OCI-LY7 (cell line): ENCODE measurements around the gene FADD. TPM values are rescaled to one million over a fixed set of nuclear protein-coding genes. Genes with fewer than 3 reads are reported as not detected.

ENCODE experiments used
- BruUV-seq: library from RNA; stranded (reverse); fragments of 400-500 nt; replicated peaks from 2 replicates; lab custom pipeline; 2021; lab: Mats Ljungman, UMichigan
- CTCF ChIA-PET: fragments of 300-600 bp; sonication (Branson Sonifier 250); formaldehyde crosslinking; loops from one replicate; lab custom pipeline; 2022; ENCODE audit warnings: antibody characterized with exemption; ENCODE audit not compliant: unreplicated experiment; lab: Charles Lee
- POLR2A ChIA-PET: fragments of 300-600 bp; sonication (Branson Sonifier 250); formaldehyde crosslinking; loops from one replicate; lab custom pipeline; 2022; ENCODE audit warnings: antibody characterized with exemption; lab: Charles Lee
- DNase-seq: peaks from one replicate; pipeline ENCODE4 v3.0.0-alpha.2; 2015; ENCODE audit warnings: low spot score
- H2AFZ ChIP-seq: fragments of 200-600 bp; sonication (generic), shearing (Covaris generic); 2 replicates; pipeline ENCODE4 v1.6.1; 2014; ENCODE audit warnings: mild to moderate bottlenecking, antibody characterized with exemption, low read length, moderate library complexity
- H3K27ac ChIP-seq: fragments of 200-600 bp; sonication (generic); 2 replicates; pipeline ENCODE4 v1.5.1; 2014; ENCODE audit warnings: mixed run types, low read depth, mild to moderate bottlenecking, moderate library complexity, low read length, inconsistent platforms; ENCODE audit not compliant: poor library complexity, severe bottlenecking
- H3K36me3 ChIP-seq: fragments of 200-600 bp; sonication (generic); 2 replicates; pipeline ENCODE4 v1.6.1; 2014; ENCODE audit warnings: mild to moderate bottlenecking, antibody characterized with exemption, low read length, moderate library complexity, mixed read lengths; ENCODE audit not compliant: insufficient read depth
- H3K4me1 ChIP-seq: fragments of 200-600 bp; sonication (generic); 2 replicates; pipeline ENCODE4 v1.5.1; 2014; ENCODE audit warnings: mild to moderate bottlenecking, low read length; ENCODE audit not compliant: insufficient read depth, poor library complexity, severe bottlenecking
- H3K4me2 ChIP-seq: fragments of 200-600 bp; sonication (generic); 2 replicates; pipeline ENCODE4 v1.6.1; 2014; ENCODE audit warnings: mild to moderate bottlenecking, low read length
- H3K4me3 ChIP-seq: fragments of 200-600 bp; sonication (generic); 2 replicates; pipeline ENCODE4 v1.5.1; 2014; ENCODE audit warnings: mild to moderate bottlenecking, low read depth, low read length; ENCODE audit not compliant: poor library complexity, severe bottlenecking
- H3K79me2 ChIP-seq: fragments of 200-600 bp; sonication (generic); 2 replicates; pipeline ENCODE4 v1.6.1; 2016; ENCODE audit warnings: low read depth, mild to moderate bottlenecking, low read length, moderate library complexity, mixed read lengths; ENCODE audit not compliant: insufficient read depth
- H3K9me2 ChIP-seq: fragments of 200-600 bp; sonication (generic); 2 replicates; pipeline ENCODE4 v1.6.1; 2016; ENCODE audit warnings: mild to moderate bottlenecking, low read length, mixed read lengths; ENCODE audit not compliant: insufficient read depth
- H3K9me3 ChIP-seq: fragments of 200-600 bp; sonication (generic); 2 replicates; pipeline ENCODE4 v1.6.1; 2014; ENCODE audit warnings: mild to moderate bottlenecking, mixed run types, low read length, mixed read lengths
- H4K20me1 ChIP-seq: fragments of 200-600 bp; sonication (generic); 2 replicates; pipeline ENCODE4 v1.6.1; 2014; ENCODE audit warnings: mild to moderate bottlenecking, antibody characterized with exemption, low read length, moderate library complexity, mixed read lengths; ENCODE audit not compliant: insufficient read depth
- CTCF ChIP-seq: fragments of 200-600 bp; sonication (generic); conservative IDR thresholded peaks from 2 replicates; pipeline ENCODE4 v1.5.1; 2014; ENCODE audit warnings: mild to moderate bottlenecking, antibody characterized with exemption, low read length, moderate library complexity, mixed read lengths
- EZH2phosphoT487 ChIP-seq: fragments of 200-600 bp; sonication (generic); IDR thresholded peaks from 2 replicates; pipeline ENCODE4 v1.6.1; 2018; ENCODE audit warnings: low read depth, borderline replicate concordance, mild to moderate bottlenecking, mixed run types, antibody characterized with exemption, low read length, moderate library complexity, mixed read lengths
- intact Hi-C: fragments of 100-400 bp; cut with micrococcal nuclease; formaldehyde crosslinking; loops from one replicate; pipeline ENCODE4 v1.10.0; 2022; ENCODE audit not compliant: unreplicated experiment
- total RNA-seq, 2 experiments: library from RNA; depleted of rRNA in 1 of 2; stranded (reverse); fragments of >200 nt in 1 of 2; shearing (Covaris generic) in 1 of 2; gene quantifications; 2 replicates each; pipeline ENCODE4 v1.2.3, GENCODE V29; 2014 to 2022

The FADD gene
- total RNA-seq, 2 experiments from 2014 or later, result 32.9 to 34.1 TPM

GRCh38 chr11:70204466-70204799, 1.3 kb downstream of the FADD start:
- Histone ChIP-seq H3K9me3 (no peaks in the 10 kb centered on the region), H3K4me2 (peak overlapping the region; percentile 99), H3K4me1 (peaks cover 22% of the 10 kb centered on the region), H3K27ac (peak overlapping the region; percentile 64), H3K9me2 (no peaks in the 10 kb centered on the region), H3K79me2 (peaks cover 48% of the 10 kb centered on the region), H3K36me3 (peaks cover 54% of the 10 kb centered on the region), H4K20me1 (peaks cover 21% of the 10 kb centered on the region), H3K4me3 (peak overlapping the region; percentile 93), H2AFZ (no peak overlapping the region)
- DNase-seq, result no peak
- intact Hi-C loops, result no loop called here
- no TSS peak for BruUV-seq
- POLR2A ChIA-PET, result no interaction called here
- CTCF ChIA-PET, result no interaction called here
- TF ChIP-seq CTCF, result no peak
- no peak for TF ChIP-seq EZH2phosphoT487

GRCh38 chr11:70205049-70205725, 2.1 kb downstream of the FADD start:
- Histone ChIP-seq H3K9me3 (no peaks in the 10 kb centered on the region), H3K79me2 (peaks cover 48% of the 10 kb centered on the region), H2AFZ (no peak overlapping the region), H3K27ac (no peak overlapping the region), H3K36me3 (peaks cover 57% of the 10 kb centered on the region), H3K4me1 (peaks cover 22% of the 10 kb centered on the region), H4K20me1 (peaks cover 21% of the 10 kb centered on the region), H3K4me3 (peak overlapping the region; percentile 93), H3K4me2 (peak overlapping the region; percentile 99; the same call in 1 of the 2 replicates), H3K9me2 (no peaks in the 10 kb centered on the region)
- intact Hi-C loops, result no loop called here
- POLR2A ChIA-PET, result no interaction called here
- TF ChIP-seq CTCF (no peak), EZH2phosphoT487 (no peak)
- no TSS peak for BruUV-seq
- no peak for DNase-seq
- CTCF ChIA-PET, result no interaction called here

GRCh38 chr11:70205766-70206165, 2.7 kb downstream of the FADD start:
- H4K20me1 ChIP-seq, result peaks cover 21% of the 10 kb centered on the region
- no peaks in the 10 kb centered on the region for H3K9me2 ChIP-seq
- no peak for DNase-seq
- no peak overlapping the region for H2AFZ ChIP-seq
- intact Hi-C loops, result no loop called here
- H3K4me3 ChIP-seq, result no peak overlapping the region
- ChIA-PET CTCF (no interaction called here), POLR2A (no interaction called here)
- H3K9me3 ChIP-seq, result no peaks in the 10 kb centered on the region
- no peak for TF ChIP-seq CTCF
- no peak for TF ChIP-seq EZH2phosphoT487
- H3K27ac ChIP-seq, result no peak overlapping the region
- H3K4me1 ChIP-seq, result peaks cover 22% of the 10 kb centered on the region
- peaks cover 48% of the 10 kb centered on the region for H3K79me2 ChIP-seq
- no peak overlapping the region for H3K4me2 ChIP-seq
- H3K36me3 ChIP-seq, result peaks cover 57% of the 10 kb centered on the region
- BruUV-seq, result no TSS peak
